Measurements from ENCODE around the gene SMYD5.

The SMYD5 gene

DNA sequence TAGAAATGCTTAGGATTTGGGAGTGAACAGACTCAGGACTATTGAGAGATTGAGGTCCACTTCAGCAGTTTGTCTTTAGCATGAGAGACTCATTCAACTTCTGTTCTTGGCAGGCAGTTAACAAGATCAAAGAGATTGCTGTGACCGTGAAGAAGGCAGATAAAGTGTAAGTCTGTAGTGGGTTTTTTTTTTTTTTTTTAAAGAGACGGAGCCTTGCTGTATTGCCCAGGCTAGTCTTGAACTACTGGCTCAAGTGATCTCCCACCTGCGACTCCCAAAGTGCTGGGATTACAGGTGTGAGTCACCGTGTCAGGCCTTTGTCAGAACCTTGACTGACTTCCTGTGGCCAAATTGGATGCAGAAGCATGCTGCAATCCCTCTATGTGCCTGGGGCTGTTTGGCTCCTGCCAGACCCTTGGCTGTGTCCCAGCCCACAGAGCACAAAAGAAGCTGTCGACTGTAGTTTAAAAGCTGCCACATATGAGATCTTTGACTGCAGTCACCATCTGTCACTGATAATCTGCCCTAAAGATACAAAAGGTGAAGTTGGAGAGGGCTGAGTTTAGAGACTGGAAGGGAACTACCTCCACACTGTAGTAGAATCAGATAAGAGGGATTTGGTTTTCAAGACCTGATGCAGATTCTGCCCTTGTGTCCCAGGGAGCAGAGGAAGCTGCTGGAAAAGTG is 30.0 kb downstream of the SMYD5 start:
- DNase-seq = no peak

DNA sequence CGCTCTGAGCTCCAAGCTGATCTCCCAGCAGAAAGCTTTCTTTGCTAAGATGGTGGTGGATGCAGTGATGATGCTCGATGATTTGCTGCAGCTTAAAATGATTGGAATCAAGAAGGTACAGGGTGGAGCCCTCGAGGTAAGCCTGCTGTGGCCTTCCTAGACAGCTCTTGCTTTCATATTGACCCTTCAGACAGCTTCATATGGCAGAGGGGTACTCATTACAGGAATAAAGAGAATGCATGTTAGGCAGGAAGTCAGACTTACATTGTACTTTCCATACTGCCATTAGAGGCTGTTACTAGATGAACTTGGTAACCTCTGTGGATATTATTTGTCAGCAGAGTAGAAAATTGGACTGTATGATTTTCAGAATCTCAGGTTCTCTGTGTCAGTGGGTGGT is 30.5 kb downstream of the SMYD5 start:
- no peak for DNase-seq

DNA sequence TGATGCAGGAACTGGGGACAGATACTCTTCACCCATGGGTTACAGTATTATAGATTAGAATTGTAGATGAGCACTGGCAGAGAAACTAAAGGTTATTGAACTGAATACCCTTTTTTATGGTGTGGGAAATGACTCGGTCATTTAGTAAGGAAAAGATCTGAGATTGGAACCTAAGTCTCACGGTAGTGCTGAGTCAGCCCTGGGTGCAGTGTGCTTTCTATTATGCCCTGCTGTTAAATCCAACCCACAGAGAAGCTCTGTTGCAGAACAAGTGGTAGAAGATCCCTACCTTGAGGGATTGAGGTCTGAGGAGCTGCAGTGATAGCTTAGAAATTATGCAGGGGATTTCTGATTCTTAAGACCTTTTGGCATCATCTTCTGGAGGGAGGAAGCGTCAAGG is 32.8 kb downstream of the SMYD5 start:
- no peak for DNase-seq

DNA sequence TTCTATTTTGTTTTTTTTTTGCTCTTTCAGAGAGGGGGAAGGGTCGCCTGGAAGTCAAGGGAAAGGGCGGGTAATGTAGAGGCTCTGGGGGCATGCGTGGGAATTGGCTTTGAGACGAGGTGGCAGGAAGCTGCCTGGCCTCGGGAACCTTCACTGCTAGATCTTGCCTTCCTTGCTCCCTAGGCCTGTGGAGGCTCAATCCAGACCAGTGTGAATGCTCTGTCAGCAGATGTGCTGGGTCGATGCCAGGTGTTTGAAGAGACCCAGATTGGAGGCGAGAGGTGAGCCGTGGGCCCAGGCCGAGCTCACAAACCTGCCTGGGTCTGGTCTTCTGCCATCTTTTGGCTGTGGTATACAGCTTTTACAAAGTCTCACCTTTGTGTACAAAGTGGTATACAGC is 35.6 kb downstream of the SMYD5 start:
- no peak for DNase-seq

DNA sequence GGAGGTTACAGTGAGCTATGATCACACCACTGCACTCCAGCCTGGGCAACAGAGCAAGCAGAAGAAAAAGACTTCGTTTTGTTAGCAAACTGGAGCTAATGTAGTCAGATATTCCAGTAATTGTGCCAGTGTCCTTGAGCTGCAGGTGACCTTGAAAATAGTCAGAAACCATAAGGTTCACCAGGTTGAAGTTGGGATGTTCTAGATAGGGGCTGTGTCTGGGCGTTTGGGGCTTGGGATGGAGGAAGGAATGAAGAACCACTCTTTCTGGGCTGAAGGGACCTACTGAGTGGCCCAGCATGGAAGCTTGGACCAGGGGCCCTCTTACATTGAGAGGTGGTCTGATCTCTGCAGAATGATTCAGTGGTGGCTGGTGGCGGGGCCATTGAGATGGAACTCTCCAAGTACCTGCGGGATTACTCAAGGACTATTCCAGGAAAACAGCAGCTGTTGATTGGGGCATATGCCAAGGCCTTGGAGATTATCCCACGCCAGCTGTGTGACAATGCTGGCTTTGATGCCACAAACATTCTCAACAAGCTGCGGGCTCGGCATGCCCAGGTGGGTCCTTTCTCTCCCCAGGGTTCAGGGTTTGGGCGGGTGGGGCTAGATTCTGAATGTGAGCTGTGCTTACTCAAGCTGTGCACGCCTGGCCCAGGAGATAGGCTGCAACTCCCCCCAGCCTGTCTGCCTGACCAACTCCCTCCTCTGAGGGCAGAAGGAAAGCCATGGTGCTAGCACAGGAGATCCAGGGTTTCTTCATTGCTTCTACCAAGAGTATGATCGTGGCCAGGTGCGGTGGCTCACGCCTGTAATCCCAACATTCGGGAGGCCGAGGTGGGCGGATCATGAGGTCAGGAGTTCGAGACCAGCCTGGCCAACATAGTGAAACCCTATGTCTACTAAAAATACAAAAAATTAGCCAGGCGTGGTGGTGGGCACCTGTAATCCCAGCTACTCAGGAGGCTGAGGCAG is 37.1 kb downstream of the SMYD5 start:
- no peak for DNase-seq

DNA sequence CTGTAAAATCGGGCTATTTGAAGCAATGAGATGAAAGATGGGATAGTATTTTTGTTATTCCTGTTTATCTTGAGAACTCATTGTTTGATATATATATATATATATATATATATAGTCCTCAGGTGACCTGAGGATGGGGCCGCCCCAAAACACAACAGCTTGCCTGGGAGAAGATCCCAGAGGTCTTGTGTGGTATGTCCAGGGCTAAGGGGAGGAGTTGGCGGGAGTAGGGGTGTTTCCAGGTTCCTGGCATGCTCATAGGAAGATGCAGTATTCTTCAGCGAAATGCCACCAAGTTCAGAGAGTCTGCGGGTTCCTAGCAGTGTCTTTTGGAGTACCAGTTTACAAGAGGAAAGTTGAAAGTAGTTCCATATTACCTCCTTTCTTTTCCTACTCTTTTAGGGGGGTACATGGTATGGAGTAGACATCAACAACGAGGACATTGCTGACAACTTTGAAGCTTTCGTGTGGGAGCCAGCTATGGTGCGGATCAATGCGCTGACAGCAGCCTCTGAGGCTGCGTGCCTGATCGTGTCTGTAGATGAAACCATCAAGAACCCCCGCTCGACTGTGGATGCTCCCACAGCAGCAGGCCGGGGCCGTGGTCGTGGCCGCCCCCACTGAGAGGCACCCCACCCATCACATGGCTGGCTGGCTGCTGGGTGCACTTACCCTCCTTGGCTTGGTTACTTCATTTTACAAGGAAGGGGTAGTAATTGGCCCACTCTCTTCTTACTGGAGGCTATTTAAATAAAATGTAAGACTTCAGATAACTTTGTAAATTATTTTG is 38.4 kb downstream of the SMYD5 start:
- no peak for DNase-seq

DNA sequence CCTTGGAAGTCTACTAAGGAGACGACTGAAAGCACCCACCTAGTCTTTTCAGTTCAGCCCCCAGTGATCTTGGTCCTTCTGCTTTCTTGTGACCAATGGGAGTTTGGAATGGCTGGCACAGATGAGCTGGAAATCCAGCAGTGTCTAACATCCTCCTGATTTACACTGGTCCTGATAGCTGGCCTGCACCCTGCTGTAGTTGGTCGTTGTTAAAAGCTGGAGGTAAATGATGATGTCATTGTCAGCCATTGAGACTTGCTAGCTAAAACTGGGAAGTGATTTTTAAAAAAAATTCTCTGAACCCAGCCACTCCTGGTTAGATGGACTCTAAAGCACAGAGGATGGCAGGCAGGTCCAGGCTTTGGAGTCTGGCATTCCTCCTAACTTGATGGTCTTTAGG is 39.4 kb downstream of the SMYD5 start:
- no peak for DNase-seq

DNA sequence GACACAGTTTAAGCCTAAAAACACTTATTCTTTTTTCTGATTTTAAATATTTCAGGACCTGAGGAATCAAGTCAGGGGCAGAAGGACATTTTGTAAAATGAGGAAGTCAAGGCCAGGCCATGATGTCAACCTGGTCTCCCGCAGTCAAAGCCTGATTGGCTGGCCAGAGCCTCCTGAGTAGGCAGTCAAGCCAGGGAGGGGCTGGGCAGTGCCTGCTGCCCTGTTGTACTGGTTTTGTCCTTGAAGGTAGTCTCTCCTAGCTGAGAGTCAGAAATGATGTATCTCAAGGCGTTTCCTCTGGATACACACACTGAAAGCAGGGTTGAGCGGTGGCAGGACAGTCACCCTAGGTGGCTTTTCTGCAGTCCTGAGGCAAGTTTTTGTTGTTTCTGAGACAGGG is 39.9 kb downstream of the SMYD5 start:
- DNase-seq = no peak

DNA sequence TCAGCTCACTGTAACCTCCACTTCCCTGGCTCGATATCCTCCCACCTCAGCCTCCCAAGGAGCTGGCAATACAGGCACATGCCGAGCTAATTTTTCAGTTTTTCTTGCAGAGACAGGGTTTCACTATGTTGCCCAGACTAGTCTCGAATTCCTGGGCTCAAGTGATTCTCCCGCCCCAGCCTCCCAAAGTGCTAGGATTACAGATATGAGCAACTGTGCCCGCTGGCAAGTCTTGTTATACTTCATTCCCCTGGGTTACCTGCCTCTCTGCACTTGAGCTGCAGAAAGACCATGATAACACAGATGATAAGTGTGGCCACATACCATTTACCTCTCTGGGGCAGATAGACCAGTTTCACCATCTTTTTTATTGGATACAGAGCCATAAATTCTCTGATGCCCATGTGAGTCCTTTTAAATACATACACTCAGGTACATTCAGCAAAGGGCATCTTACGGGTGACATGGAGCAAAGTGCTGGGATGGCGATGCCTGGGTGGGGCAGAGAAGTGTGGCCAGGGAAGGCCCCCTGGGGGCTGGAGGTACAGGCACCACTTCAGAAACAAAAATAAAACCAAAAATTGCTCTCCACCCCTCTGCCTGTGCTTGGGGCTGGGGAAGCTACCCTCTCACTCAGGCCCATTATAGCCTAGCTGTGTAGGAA is 40.4 kb downstream of the SMYD5 start:
- no peak for DNase-seq

DNA sequence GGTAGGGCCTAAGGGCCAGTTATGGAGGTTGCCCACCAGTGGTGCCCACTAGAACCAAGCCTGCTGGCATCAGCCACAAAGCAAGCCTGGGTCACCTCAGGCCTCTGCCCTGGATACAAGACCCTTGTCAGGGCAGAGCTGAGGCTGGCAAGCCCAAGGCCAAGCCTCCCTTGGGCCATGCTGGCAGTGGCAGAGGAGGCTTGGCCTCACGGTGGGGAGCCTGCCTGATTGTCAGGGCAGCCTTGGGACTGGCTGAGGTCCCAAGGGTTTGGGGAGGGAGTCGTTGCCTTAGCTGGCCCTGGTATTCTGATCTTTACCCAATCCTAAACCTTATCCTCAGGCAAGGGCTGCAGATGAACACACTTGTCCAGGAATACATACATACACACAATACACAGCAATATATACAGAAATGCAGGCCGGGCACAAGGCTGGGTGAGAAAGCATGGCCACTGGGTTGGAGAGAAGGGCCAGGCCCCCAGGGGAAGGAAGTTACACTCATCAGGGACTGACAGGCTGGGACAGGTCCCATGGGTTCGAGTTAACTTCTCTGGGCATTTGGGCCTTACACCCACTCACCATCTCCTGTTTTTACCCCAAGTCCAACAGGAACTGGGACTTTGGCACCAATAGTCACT is 41.1 kb downstream of the SMYD5 start:
- no peak for DNase-seq

DNA sequence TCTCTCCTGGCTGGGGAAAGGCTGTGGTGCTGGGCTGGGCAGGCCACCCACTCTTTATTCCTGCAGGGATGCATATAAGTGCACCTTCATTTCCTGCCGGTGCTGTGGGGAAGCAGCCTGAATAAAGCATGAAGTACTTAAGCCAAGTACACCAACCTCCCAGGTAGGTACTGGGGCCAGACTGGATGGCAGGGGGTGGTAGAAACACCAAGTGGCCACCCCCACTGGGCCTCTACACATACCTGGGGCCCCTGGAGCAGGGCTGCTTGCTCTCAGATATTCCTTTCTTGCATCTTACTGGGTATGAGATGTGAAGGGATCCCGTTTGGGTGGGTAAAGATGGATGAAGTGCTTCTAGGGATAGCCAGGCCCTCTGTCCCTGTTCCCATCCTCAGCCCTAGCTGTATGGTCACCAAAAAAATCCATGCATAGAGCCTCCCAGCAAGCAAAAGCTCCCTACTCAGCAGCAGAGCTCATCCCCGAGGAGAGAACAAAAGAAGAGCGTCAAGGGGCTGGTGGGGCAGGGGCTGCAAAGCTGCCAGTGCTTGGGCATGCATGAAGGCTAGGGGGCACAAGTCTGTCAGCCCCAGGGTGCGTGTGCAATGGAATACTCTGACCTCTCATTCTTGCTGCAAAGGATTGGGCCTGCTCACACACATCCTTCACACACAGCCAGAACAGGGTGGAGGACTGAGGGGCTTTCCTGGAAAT is 42.0 kb downstream of the SMYD5 start:
- DNase-seq = no peak

DNA sequence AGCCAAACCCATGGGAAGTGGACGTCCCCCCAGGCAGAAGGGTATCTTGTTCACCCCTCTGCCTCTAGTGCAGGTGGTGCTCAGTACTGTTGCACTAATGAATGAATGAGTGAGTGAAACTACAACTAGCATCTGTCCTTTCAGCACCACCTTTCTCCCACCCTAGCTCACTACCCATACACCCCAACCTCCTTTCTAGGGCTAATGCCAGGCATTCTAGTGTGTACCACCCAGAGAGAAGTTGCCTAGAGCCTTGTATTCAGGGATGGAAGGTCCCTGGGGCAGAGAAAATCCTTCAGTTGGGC is 42.5 kb downstream of the SMYD5 start:
- no peak for DNase-seq

DNA sequence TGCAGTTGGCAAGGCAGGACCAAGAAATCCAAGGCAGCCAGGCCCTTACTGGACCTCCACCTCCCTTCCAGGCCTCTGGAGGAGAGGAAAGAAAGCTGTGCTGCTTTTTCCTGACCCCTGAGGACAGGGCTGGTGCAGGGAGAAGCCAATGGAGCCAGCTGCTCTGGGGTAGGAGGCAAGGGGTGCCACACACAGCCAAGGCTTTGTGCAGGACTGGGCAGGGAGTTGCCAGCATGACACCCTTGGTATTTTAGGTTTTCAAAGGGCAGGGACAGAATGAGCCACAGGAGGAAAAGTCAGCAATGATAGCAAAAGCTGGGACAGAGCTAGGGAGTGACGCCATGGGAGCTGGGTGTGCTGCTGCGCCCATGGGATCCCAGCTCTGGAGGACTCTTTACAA is 43.0 kb downstream of the SMYD5 start:
- no peak for DNase-seq

DNA sequence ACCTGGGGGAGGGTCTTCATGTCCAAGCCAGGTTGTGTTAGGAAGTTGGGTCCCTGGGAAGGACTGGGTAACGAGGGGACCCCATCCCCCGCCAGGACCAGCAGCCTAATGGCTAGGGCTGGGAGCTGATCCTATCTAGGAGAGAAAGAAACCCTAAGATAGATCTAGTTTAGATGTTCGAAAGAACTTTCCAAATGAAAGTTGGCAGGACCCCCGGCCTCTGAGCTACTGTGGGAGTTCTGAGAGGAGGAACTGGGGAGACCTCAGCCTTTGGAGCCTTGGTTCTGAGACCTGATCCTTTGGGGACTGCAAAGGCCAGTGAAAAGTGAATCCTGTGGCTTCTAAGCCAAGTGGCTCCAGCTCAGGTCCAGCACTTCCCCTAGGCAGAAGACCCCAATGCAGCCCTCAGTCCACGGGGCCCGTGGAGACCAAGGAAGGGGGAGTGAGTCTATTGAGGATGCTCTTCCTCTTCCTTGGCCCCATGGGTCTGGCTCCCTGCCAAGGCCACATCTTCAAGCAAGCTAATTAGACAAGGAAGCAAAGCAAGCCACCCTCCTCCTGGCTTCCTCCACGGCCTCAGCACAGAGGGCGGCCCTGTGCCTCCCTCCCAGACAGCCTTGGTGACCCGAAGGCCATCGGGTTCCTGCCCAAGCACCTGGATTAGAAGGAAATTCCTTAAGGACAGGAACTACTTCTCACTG is 43.5 kb downstream of the SMYD5 start:
- DNase-seq = no peak

DNA sequence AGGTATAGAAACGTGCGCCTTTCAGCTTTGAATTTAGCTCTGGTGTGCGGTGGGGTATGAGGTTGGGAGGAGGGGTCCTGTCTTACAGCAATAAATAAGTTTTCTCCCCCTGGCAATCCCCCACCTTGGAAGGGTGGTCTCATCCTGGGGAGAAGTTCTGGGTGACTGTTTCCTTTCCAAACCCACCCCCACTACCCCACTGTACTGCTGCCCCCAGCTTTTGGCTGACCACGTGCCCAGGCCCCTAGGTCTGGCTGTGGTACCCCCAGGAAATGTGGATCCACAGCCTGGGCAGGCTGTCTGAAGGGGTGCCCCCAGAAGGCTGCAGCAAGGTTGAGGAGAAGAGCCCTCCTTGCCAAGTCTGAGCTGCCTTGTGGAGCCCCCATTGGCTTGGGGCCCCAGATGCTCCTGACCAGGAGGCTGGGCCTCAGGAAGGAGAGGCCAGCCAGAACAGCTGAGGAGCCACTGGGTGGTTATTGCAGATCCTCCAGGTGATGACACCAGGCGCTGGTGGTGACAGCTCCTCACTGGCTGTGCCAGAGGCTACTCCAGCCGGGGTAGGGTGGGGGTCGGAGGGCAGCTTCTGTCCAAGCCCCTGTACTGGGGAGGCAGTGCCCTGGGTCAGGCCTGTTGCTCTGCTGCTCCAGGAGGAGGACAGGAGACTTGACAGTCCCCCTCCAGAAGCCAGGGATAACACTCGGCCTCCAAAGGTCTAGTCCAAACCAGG is 44.3 kb downstream of the SMYD5 start:
- no peak for DNase-seq

DNA sequence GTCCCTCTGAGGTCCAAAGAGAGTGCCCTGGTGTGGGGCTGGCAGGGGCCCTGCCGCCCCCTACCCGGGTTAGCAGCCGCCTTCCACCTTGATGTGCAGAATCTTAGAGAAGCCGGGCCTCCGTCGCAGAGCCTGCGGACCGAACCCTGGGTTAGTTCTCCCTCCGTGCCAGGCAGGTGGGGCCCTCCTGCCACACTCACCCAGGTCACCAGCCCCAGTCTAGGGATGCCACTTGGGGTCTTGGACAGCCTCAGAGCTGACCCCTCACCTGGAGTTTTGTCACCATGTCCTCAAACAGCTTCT is 44.8 kb downstream of the SMYD5 start:
- no peak for DNase-seq

DNA sequence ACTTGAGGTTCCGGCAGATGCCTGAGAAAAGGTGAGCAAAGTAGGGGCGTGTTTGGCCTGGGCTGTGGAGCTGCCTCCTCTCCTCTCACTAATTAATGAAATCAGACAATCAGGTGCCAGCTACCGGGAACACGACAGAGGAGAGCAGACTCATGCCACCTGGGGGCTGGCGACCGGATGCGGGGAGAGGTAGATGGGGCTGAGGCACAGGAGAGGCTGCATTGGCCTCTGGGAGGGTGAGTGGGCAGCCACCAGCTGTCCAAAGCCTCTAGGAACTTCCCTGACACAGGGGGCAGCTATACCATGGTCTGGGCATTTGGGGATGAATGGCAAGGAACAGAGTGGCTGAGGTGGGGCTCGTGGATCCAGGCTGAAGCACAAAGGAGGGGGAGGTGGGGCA is 45.2 kb downstream of the SMYD5 start:
- DNase-seq = no peak

DNA sequence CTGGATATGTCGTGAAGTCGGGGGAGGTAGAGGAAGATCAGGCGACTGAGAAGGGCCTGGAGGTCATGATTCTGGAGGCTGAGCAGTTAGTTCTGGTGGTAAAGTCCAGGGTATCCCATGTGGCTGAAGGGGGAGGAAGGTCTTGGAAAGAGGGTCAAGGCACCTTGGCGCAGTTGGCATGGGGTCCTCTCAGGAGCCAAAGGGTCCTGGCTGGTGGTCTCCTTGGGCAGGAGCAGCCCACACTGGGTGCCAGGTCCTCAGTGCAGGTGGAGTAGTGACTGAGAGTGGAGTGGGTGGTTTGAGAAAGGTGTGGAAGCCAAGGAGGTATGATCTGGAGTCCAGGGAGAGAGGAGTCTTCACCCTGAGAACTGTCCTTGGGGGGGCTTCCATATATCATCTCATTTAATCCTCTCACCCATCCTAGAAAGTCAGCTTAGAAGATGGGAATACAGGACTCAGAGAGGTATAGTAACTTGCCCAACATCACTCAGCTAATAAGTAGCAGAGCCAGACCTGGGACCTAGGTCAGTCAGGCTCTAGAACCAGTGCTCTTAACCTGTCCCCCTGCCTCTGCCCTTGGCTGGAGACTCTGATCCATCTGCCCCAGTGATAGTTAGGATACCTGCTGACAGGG is 45.8 kb downstream of the SMYD5 start:
- no peak for DNase-seq

DNA sequence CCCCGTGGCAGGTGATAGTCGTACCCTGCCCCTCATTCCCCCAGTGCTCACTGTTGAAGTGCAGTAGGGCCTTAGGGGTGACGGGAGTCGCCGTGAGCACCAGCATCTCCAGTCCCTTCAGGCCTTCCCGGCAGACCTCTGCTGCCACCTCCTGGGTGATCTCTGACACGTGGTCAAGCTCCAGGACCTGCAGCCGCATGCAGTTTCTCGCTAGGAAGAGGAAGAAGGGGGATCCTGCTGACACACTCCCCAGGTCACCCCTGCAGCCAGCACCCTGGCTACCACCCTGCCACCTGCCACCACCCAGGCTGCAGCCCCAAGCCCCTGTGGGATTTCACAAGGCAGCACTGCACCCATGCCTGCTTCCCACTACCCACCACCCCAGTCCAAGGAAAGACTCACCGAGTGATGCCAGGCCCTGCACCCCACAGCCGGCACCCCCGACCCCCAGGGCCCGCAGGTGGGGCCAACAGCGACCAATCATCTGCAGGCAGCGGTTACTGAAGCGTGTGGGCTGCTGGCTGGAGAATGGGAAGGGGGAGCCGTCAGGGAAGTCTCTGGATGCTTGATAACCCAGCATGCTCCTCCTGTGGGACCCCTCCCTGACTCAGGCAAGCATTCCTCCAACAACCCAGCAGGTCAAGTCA is 46.4 kb downstream of the SMYD5 start:
- DNase-seq = no peak

Measured in CD4-positive, alpha-beta T cell treated with Interleukin-17A for 1 hour (primary cell).